H1 (cell line): Measurements from ENCODE around the gene IVNS1ABP. TPM values are rescaled to one million over a fixed set of nuclear protein-coding genes. Genes with fewer than 3 reads are reported as not detected.

Experiments
- CTCF ChIA-PET: fragments of 300-600 bp; sonication (Branson Sonifier 250); formaldehyde crosslinking; loops from one replicate; lab custom pipeline; 2021; ENCODE audit not compliant: partially characterized antibody; lab: Charles Lee
- POLR2A ChIA-PET: fragments of 300-600 bp; sonication (Branson Sonifier 250); formaldehyde crosslinking; loops from one replicate; lab custom pipeline; 2021; ENCODE audit warnings: inconsistent platforms; ENCODE audit not compliant: partially characterized antibody; lab: Charles Lee
- DNase-seq, 2 experiments: peaks; one replicate each; pipeline versions ENCODE4 v3.0.0 to v3.0.0-alpha.2; 2010 to 2022; ENCODE audit warnings: low spot score in 2 of 2, low read depth in 1 of 2, mixed read lengths in 1 of 2
- FAIRE-seq: peaks from 2 replicates; lab custom pipeline; 2011; peaks lifted over from hg19 to GRCh38; lab: Jason Lieb, UNC
- H2AFZ ChIP-seq: 2 replicates; pipeline ENCODE4 v1.8.1; 2012; ENCODE audit warnings: low read length, inconsistent platforms
- H2AK5ac ChIP-seq: 2 replicates; pipeline ENCODE4 v1.6.1; 2013; ENCODE audit warnings: low read depth, low read length
- H2BK120ac ChIP-seq: replicated peaks from 2 replicates; pipeline ENCODE3; 2013; ENCODE audit warnings: low read depth, low read length, inconsistent platforms
- H2BK12ac ChIP-seq: 2 replicates; pipeline ENCODE4 v1.6.1; 2013; ENCODE audit warnings: low read depth, low read length
- H2BK15ac ChIP-seq: 2 replicates; pipeline ENCODE4 v1.6.1; 2013; ENCODE audit warnings: low read length
- H2BK20ac ChIP-seq: 2 replicates; pipeline ENCODE4 v1.6.1; 2013; ENCODE audit warnings: low read length
- H2BK5ac ChIP-seq: 2 replicates; pipeline ENCODE4 v1.6.1; 2013; ENCODE audit warnings: low read depth, low read length
- H3K14ac ChIP-seq: 2 replicates; pipeline ENCODE4 v1.6.1; 2013; ENCODE audit warnings: inconsistent platforms; ENCODE audit not compliant: insufficient read length
- H3K18ac ChIP-seq: 2 replicates; pipeline ENCODE4 v1.6.1; 2013; ENCODE audit warnings: low read length; ENCODE audit errors: extremely low read depth
- H3K23ac ChIP-seq: 2 replicates; pipeline ENCODE4 v1.6.1; 2013; ENCODE audit warnings: inconsistent platforms; ENCODE audit not compliant: insufficient read length
- H3K23me2 ChIP-seq: 2 replicates; pipeline ENCODE4 v1.6.1; 2013; ENCODE audit warnings: low read depth, low read length
- H3K27ac ChIP-seq: 2 replicates; pipeline ENCODE4 v1.6.1; 2011; ENCODE audit warnings: low read depth, low read length, inconsistent platforms
- H3K27me3 ChIP-seq, 4 experiments: replicated peaks in 1 of 4; 1 replicate in 1 of 4; 2 replicates in 3 of 4; pipeline versions ENCODE4 v1.6.1 to v1.8.1; 2011 to 2013; ENCODE audit warnings: low read length in 3 of 4, mild to moderate bottlenecking in 3 of 4, inconsistent platforms in 2 of 4, mixed read lengths in 2 of 4, moderate library complexity in 1 of 4; ENCODE audit not compliant: control insufficient read depth in 3 of 4, insufficient read depth in 3 of 4; ENCODE audit errors: extremely low read depth in 1 of 4
- H3K36me3 ChIP-seq, 4 experiments: 2 replicates each; pipeline versions ENCODE4 v1.6.1 to v1.8.1; 2011 to 2013; ENCODE audit warnings: mild to moderate bottlenecking in 4 of 4, low read length in 3 of 4, moderate library complexity in 2 of 4, control low read depth in 1 of 4, inconsistent platforms in 1 of 4; ENCODE audit not compliant: insufficient read depth in 4 of 4, control insufficient read depth in 2 of 4
- H3K4ac ChIP-seq: replicated peaks from 2 replicates; pipeline ENCODE3; 2013; ENCODE audit warnings: low read length, low read depth, mixed read lengths, inconsistent platforms; ENCODE audit not compliant: insufficient read length
- H3K4me1 ChIP-seq, 4 experiments: replicated peaks in 1 of 4; 1 replicate in 1 of 4; 2 replicates in 3 of 4; pipeline versions ENCODE4 v1.6.1 to v1.8.1; 2011 to 2013; ENCODE audit warnings: low read length in 3 of 4, inconsistent platforms in 2 of 4, mixed read lengths in 1 of 4; ENCODE audit not compliant: insufficient read depth in 4 of 4, control insufficient read depth in 3 of 4
- H3K4me2 ChIP-seq, 2 experiments: 2 replicates each; pipeline versions ENCODE4 v1.6.1 to v1.8.1; 2011 to 2013; ENCODE audit warnings: low read depth in 2 of 2, low read length in 2 of 2, control low read depth in 1 of 2, inconsistent platforms in 1 of 2, mild to moderate bottlenecking in 1 of 2; ENCODE audit not compliant: insufficient read depth in 1 of 2
- H3K4me3 ChIP-seq, 4 experiments: fragments of 200-600, 300-600 bp in 1 of 4; sonication (generic), shearing (Covaris generic), sonication (Bioruptor Twin) in 1 of 4; 2 replicates each; pipeline versions ENCODE4 v1.5.1 to v1.8.1; 2011 to 2016; ENCODE audit warnings: low read length in 4 of 4, low read depth in 3 of 4, control low read depth in 2 of 4, inconsistent platforms in 2 of 4, mild to moderate bottlenecking in 2 of 4, mixed read lengths in 1 of 4, moderate library complexity in 1 of 4; ENCODE audit not compliant: insufficient read depth in 2 of 4; ENCODE audit errors: extremely low read depth in 1 of 4
- H3K56ac ChIP-seq: replicated peaks from 2 replicates; pipeline ENCODE3; 2013; ENCODE audit warnings: low read depth, mild to moderate bottlenecking, mixed read lengths, low read length, inconsistent platforms; ENCODE audit not compliant: insufficient read length
- H3K79me1 ChIP-seq: 2 replicates; pipeline ENCODE4 v1.6.1; 2013; ENCODE audit warnings: low read depth, low read length, control low read depth
- H3K79me2 ChIP-seq, 2 experiments: 2 replicates each; pipeline versions ENCODE4 v1.6.1 to v1.8.1; 2012 to 2013; ENCODE audit warnings: low read length in 2 of 2, mild to moderate bottlenecking in 2 of 2, inconsistent platforms in 1 of 2; ENCODE audit not compliant: insufficient read depth in 2 of 2, control insufficient read depth in 1 of 2
- H3K9ac ChIP-seq, 4 experiments: replicated peaks in 1 of 4; 1 replicate in 1 of 4; 2 replicates in 3 of 4; pipeline versions ENCODE4 v1.6.1 to v1.8.1; 2011 to 2013; ENCODE audit warnings: low read depth in 3 of 4, low read length in 3 of 4, control low read depth in 2 of 4, mild to moderate bottlenecking in 2 of 4, moderate library complexity in 2 of 4, inconsistent platforms in 1 of 4; ENCODE audit errors: extremely low read depth in 1 of 4
- H3K9me3 ChIP-seq, 2 experiments: 2 replicates each; pipeline versions ENCODE4 v1.6.1 to v1.8.1; 2012 to 2013; ENCODE audit warnings: mild to moderate bottlenecking in 2 of 2, moderate library complexity in 2 of 2, control low read depth in 1 of 2, inconsistent platforms in 1 of 2, low read depth in 1 of 2, low read length in 1 of 2, mixed read lengths in 1 of 2; ENCODE audit not compliant: insufficient read depth in 2 of 2
- H4K20me1 ChIP-seq, 2 experiments: replicated peaks in 1 of 2; 2 replicates each; pipeline versions ENCODE3 to v1.8.1; 2011 to 2013; ENCODE audit warnings: inconsistent platforms in 2 of 2, low read length in 2 of 2, mild to moderate bottlenecking in 1 of 2; ENCODE audit not compliant: insufficient read depth in 2 of 2, control insufficient read depth in 1 of 2
- H4K5ac ChIP-seq: 2 replicates; pipeline ENCODE4 v1.6.1; 2013; ENCODE audit warnings: low read length, low read depth, mixed read lengths, inconsistent platforms; ENCODE audit not compliant: insufficient read length
- H4K8ac ChIP-seq: 2 replicates; pipeline ENCODE4 v1.8.0; 2013; ENCODE audit warnings: mild to moderate bottlenecking, moderate library complexity, low read length, inconsistent platforms; ENCODE audit not compliant: insufficient read depth; ENCODE audit errors: extremely low read depth
- H4K91ac ChIP-seq: replicated peaks from 2 replicates; pipeline ENCODE3; 2013; ENCODE audit warnings: low read length, mixed read lengths, inconsistent platforms; ENCODE audit not compliant: insufficient read length
- ATF2 ChIP-seq: IDR thresholded peaks from 2 replicates; pipeline ENCODE4 v1.6.1; 2012; ENCODE audit warnings: low read length, inconsistent platforms
- BACH1 ChIP-seq: IDR thresholded peaks from 2 replicates; pipeline ENCODE4 v1.6.1; 2012; ENCODE audit warnings: low read length, improper control_type of control experiment
- CTBP2 ChIP-seq: IDR thresholded peaks from 2 replicates; pipeline ENCODE4 v1.7.0; 2011; ENCODE audit warnings: borderline replicate concordance, mild to moderate bottlenecking, moderate library complexity, mixed read lengths, low read length; ENCODE audit not compliant: insufficient read depth, insufficient read length
- FOSL1 ChIP-seq: IDR thresholded peaks from 2 replicates; pipeline ENCODE4 v1.6.1; 2011; ENCODE audit warnings: mild to moderate bottlenecking, low read depth, low read length, moderate library complexity; ENCODE audit not compliant: insufficient read depth
- GABPA ChIP-seq: IDR thresholded peaks from 2 replicates; pipeline ENCODE4 v1.6.1; 2011; ENCODE audit warnings: mild to moderate bottlenecking, low read length, moderate library complexity, borderline replicate concordance; ENCODE audit not compliant: insufficient read depth
- JUN ChIP-seq: IDR thresholded peaks from 2 replicates; pipeline ENCODE4 v1.6.1; 2011; ENCODE audit warnings: low read depth, mild to moderate bottlenecking, improper control_type of control experiment, low read length
- KDM4A ChIP-seq: IDR thresholded peaks from one replicate; pipeline ENCODE4 v1.7.1; 2012; ENCODE audit warnings: low read depth, mild to moderate bottlenecking, moderate library complexity, low read length, inconsistent platforms; ENCODE audit not compliant: severe bottlenecking
- MAX ChIP-seq: IDR thresholded peaks from 2 replicates; pipeline ENCODE4 v1.6.1; 2012; ENCODE audit warnings: inconsistent platforms
- POU5F1 ChIP-seq: IDR thresholded peaks from 2 replicates; pipeline ENCODE4 v1.6.1; 2011; ENCODE audit warnings: low read depth, mild to moderate bottlenecking, low read length, moderate library complexity
- RBBP5 ChIP-seq: IDR thresholded peaks from 2 replicates; pipeline ENCODE4 v1.7.1; 2012; ENCODE audit warnings: low read depth, mild to moderate bottlenecking, inconsistent platforms, low read length, moderate library complexity, borderline replicate concordance
- SIRT6 ChIP-seq: IDR thresholded peaks from one replicate; pipeline ENCODE4 v1.7.1; 2012; ENCODE audit warnings: low read length, inconsistent platforms
- SP2 ChIP-seq: IDR thresholded peaks from 2 replicates; pipeline ENCODE4 v1.6.1; 2012; ENCODE audit warnings: mild to moderate bottlenecking, low read length, inconsistent platforms
- SP4 ChIP-seq: IDR thresholded peaks from 2 replicates; pipeline ENCODE4 v1.6.1; 2012; ENCODE audit warnings: low read length, inconsistent platforms
- WGBS, 2 experiments: shearing (Covaris generic) in 1 of 2; methylation state at CpG; one replicate each; pipeline versions ENCODE4 v1.1.6 to v1.1.7; 2013 to 2015; ENCODE audit warnings: low lambda C conversion rate in 2 of 2, mixed read lengths in 2 of 2, inconsistent platforms in 1 of 2, low coverage in 1 of 2, missing lambda C conversion rate in 1 of 2; ENCODE audit not compliant: insufficient replicate concordance in 2 of 2, insufficient coverage in 1 of 2, insufficient read length in 1 of 2; ENCODE audit errors: extremely low coverage in 1 of 2, missing lambda C conversion rate in 1 of 2; 5-methylcytosine and 5-hydroxymethylcytosine counted together
- polyA plus RNA-seq, 7 experiments: library from polyadenylated mRNA; depleted of rRNA in 3 of 7; stranded (reverse) in 5 of 7; unstranded in 2 of 7; fragments of >200 nt in 5 of 7; fragments of 200-250 nt in 2 of 7; gene quantifications; 1 replicate in 5 of 7; 2 replicates in 1 of 7; 4 replicates in 1 of 7; pipeline versions ENCODE4 v1.2.1 to v1.2.3, GENCODE V29; 2011 to 2013; ENCODE audit warnings: missing spikeins in 2 of 7, mixed read lengths in 2 of 7
- total RNA-seq: library from RNA; stranded (reverse); fragmentation: NEBNext Ultra II Directional; extraction: Animal tissue kit (Norgen Biotek cat#: 25700); gene quantifications from 2 replicates; pipeline ENCODE4 v1.2.1, GENCODE V29; 2021

Gene IVNS1ABP
- total and polyA plus RNA-seq, 2 of the 8 experiments (the other 6 are each of a cell fraction or from before 2014, with no cell fraction given): 65.9 to 189 TPM

GRCh38 chr1:185267301-185267700, 49.7 kb downstream of the IVNS1ABP start:
- Histone ChIP-seq H3K79me2 (no peaks in the 10 kb centered on the region), H3K18ac (no peak overlapping the region), H4K5ac (no peak overlapping the region), H4K91ac (no peak overlapping the region), H3K23me2 (no peaks in the 10 kb centered on the region), H3K9me3 (no peaks in the 10 kb centered on the region), H3K4me3 (no peak overlapping the region), H3K14ac (no peak overlapping the region), H3K4me2 (no peak overlapping the region), H2AFZ (no peak overlapping the region), H2BK12ac (no peak overlapping the region), H3K23ac (no peak overlapping the region), H4K8ac (no peak overlapping the region), H3K9ac (no peak overlapping the region), H3K56ac (no peak overlapping the region), H2BK20ac (no peak overlapping the region), H3K27me3 (no peaks in the 10 kb centered on the region), H2BK5ac (no peak overlapping the region), H3K36me3 (no peaks in the 10 kb centered on the region), H4K20me1 (no peaks in the 10 kb centered on the region), H3K79me1 (no peaks in the 10 kb centered on the region), H3K4ac (no peak overlapping the region), H2BK15ac (no peak overlapping the region), H3K27ac (no peak overlapping the region), H3K4me1 (no peaks in the 10 kb centered on the region), H2AK5ac (no peak overlapping the region), H2BK120ac (no peak overlapping the region)
- POLR2A ChIA-PET: interaction anchor here (0.9 kb wide), 1 partner anchor 10 kb away, joined by 3 read pairs; no protein-coding TSS in a partner anchor
- no peak for TF ChIP-seq ATF2
- no peak for TF ChIP-seq JUN
- TF ChIP-seq SIRT6: no peak
- TF ChIP-seq SP4: no peak
- TF ChIP-seq BACH1: no peak
- TF ChIP-seq RBBP5: no peak
- TF ChIP-seq GABPA: no peak
- no peak for TF ChIP-seq FOSL1
- no peak for TF ChIP-seq SP2
- TF ChIP-seq MAX: no peak
- no peak for TF ChIP-seq CTBP2
- TF ChIP-seq POU5F1: no peak
- no peak for TF ChIP-seq KDM4A
- CTCF ChIA-PET: interaction anchor here (0.7 to 1.2 kb wide), 3 partner anchors 18 to 413 kb away, joined by 3 to 4 read pairs (median 3); no protein-coding TSS in a partner anchor
- no peak for FAIRE-seq
- no peak for DNase-seq
- WGBS, 2 experiments: 61% methylated on average over 3 of the region's 3 CpGs; no CpG with 5 or more reads in 1 of the 2 experiments
